GM12878 (cell line): ENCODE results near the gene ITPRIPL1. TPM values are rescaled to one million over a fixed set of nuclear protein-coding genes. Genes with fewer than 3 reads are reported as not detected.

ENCODE experiments used
- ATAC-seq: fragments of 200-7000 bp; cut with Tn5 transposase; 3 replicates; pipeline ENCODE4 v1.9.1; 2020; ENCODE audit warnings: mild to moderate bottlenecking, moderate library complexity
- BruUV-seq: library from RNA; stranded (reverse); fragments of 400-500 nt; replicated peaks from 2 replicates; lab custom pipeline; 2021; lab: Mats Ljungman, UMichigan
- CTCF ChIA-PET: fragments of 300-600 bp; sonication (Branson Sonifier 250); formaldehyde crosslinking; extraction: SDS; loops from one replicate; lab custom pipeline; 2021; ENCODE audit warnings: inconsistent platforms; lab: Yijun Ruan, JAX
- POLR2A ChIA-PET: fragments of 350-600 bp; formaldehyde crosslinking; extraction: SDS; loops from one replicate; lab custom pipeline; 2021; ENCODE audit warnings: inconsistent platforms; lab: Charles Lee
- RAD21 ChIA-PET: fragments of 300-600 bp; sonication (Branson Sonifier 250); formaldehyde crosslinking; loops from one replicate; lab custom pipeline; 2023; ENCODE audit warnings: antibody characterized with exemption; ENCODE audit not compliant: unreplicated experiment; lab: Charles Lee
- SMC1A ChIA-PET: fragments of 300-600 bp; sonication (Branson Sonifier 250); formaldehyde crosslinking; loops from one replicate; lab custom pipeline; 2023; ENCODE audit not compliant: unreplicated experiment, uncharacterized antibody; lab: Charles Lee
- DNase-seq: peaks from one replicate; pipeline ENCODE4 v3.0.0-alpha.2; 2011; ENCODE audit warnings: low read depth, low spot score
- FAIRE-seq: peaks from 3 replicates; lab custom pipeline; 2011; peaks lifted over from hg19 to GRCh38; lab: Jason Lieb, UNC
- H2AFZ ChIP-seq: 2 replicates; pipeline ENCODE4 v1.6.0; 2011; ENCODE audit warnings: low read depth, low read length, control low read depth; ENCODE audit not compliant: control insufficient read depth
- H3K27ac ChIP-seq: 2 replicates; pipeline ENCODE4 v1.5.1; 2011; ENCODE audit warnings: control low read depth; ENCODE audit not compliant: control insufficient read depth, insufficient read depth
- H3K27me3 ChIP-seq, 2 experiments: replicated peaks in 1 of 2; 2 replicates each; pipeline versions ENCODE4 v1.6.0 to v1.6.1; 2011; ENCODE audit warnings: low read length in 1 of 2; ENCODE audit not compliant: control insufficient read depth in 2 of 2, insufficient read depth in 2 of 2
- H3K36me3 ChIP-seq, 2 experiments: 2 replicates each; pipeline ENCODE4 v1.5.1; 2011; ENCODE audit warnings: low read length in 1 of 2; ENCODE audit not compliant: control insufficient read depth in 2 of 2, insufficient read depth in 2 of 2
- H3K4me1 ChIP-seq: 2 replicates; pipeline ENCODE4 v1.6.1; 2011; ENCODE audit warnings: mild to moderate bottlenecking, low read length, moderate library complexity, mixed read lengths; ENCODE audit not compliant: control insufficient read depth, insufficient read depth
- H3K4me2 ChIP-seq: 2 replicates; pipeline ENCODE4 v1.6.0; 2011; ENCODE audit warnings: control low read depth; ENCODE audit not compliant: control insufficient read depth, insufficient read depth
- H3K4me3 ChIP-seq: fragments of 200-600 bp; sonication (generic); 2 replicates; pipeline ENCODE4 v1.5.1; 2016
- H3K79me2 ChIP-seq: 2 replicates; pipeline ENCODE4 v1.6.0; 2011; ENCODE audit warnings: low read length; ENCODE audit not compliant: control insufficient read depth, insufficient read depth
- H3K9ac ChIP-seq: 2 replicates; pipeline ENCODE4 v1.8.0; 2011; ENCODE audit warnings: low read length, control low read depth, mixed read lengths; ENCODE audit not compliant: control insufficient read depth, insufficient read depth
- H3K9me3 ChIP-seq: replicated peaks from 3 replicates; pipeline ENCODE4 v1.5.1; 2011; ENCODE audit warnings: mild to moderate bottlenecking, low read length; ENCODE audit not compliant: control insufficient read depth, insufficient read depth
- H4K20me1 ChIP-seq: 2 replicates; pipeline ENCODE4 v1.6.0; 2011; ENCODE audit not compliant: control insufficient read depth, insufficient read depth
- KLF5 ChIP-seq: fragments of 450-650 bp; IDR thresholded peaks from 2 replicates; pipeline ENCODE4 v1.6.1; 2014; ENCODE audit warnings: mild to moderate bottlenecking; ENCODE audit not compliant: partially characterized antibody
- MYC ChIP-seq: IDR thresholded peaks from 2 replicates; pipeline ENCODE4 v1.6.1; 2011; ENCODE audit warnings: mild to moderate bottlenecking, low read length, moderate library complexity, inconsistent platforms; ENCODE audit not compliant: insufficient read depth, insufficient replicate concordance, insufficient read length, severe bottlenecking
- RB1 ChIP-seq: fragments of 450-650 bp; formaldehyde crosslinking; IDR thresholded peaks from 2 replicates; pipeline ENCODE4 v1.6.1; 2017; ENCODE audit warnings: mild to moderate bottlenecking, borderline replicate concordance
- RFX5 ChIP-seq: IDR thresholded peaks from 2 replicates; pipeline ENCODE4 v1.6.1; 2011; ENCODE audit warnings: low read depth, low read length, improper control_type of control experiment
- SPI1 ChIP-seq: IDR thresholded peaks from 2 replicates; pipeline ENCODE4 v1.6.1; 2011; ENCODE audit warnings: low read depth, mild to moderate bottlenecking, low read length, moderate library complexity, borderline replicate concordance; ENCODE audit not compliant: insufficient read depth
- SREBF1 ChIP-seq: IDR thresholded peaks from 2 replicates; pipeline ENCODE4 v1.6.1; 2012; ENCODE audit warnings: mild to moderate bottlenecking, low read length
- WGBS: methylation state at CpG from one replicate; pipeline ENCODE4 v1.1.6; 2016; ENCODE audit warnings: low lambda C conversion rate; ENCODE audit not compliant: insufficient replicate concordance, insufficient coverage; ENCODE audit errors: missing lambda C conversion rate; 5-methylcytosine and 5-hydroxymethylcytosine counted together
- in situ Hi-C: fragments of 300-500 bp; cut with MboI; formaldehyde crosslinking; loops from 9 replicates; pipeline ENCODE4 v1.14.3; 2018; ENCODE audit warnings: mixed read lengths
- intact Hi-C: fragments of 100-400 bp; cut with micrococcal nuclease; formaldehyde crosslinking; loops from one replicate; pipeline ENCODE4 v1.14.2; 2022; ENCODE audit not compliant: unreplicated experiment
- polyA plus RNA-seq, 11 experiments: library from polyadenylated mRNA; depleted of rRNA in 4 of 11; unstranded in 6 of 11; stranded (reverse) in 5 of 11; fragments of >200 nt; fragmentation: Nextera tagmentation in 4 of 11; fragmentation: Illumina TruSeq in 1 of 11; extraction: Ambion mirVana in 4 of 11; extraction: Trizol in 1 of 11; gene quantifications; 1 replicate in 1 of 11; 2 replicates in 10 of 11; pipeline versions ENCODE4 v1.2.1 to v1.2.3, GENCODE V29; 2011 to 2016; ENCODE audit warnings: inconsistent platforms in 2 of 11, missing spikeins in 2 of 11, low read depth in 1 of 11
- total RNA-seq, 4 experiments: library from RNA; depleted of rRNA in 3 of 4; stranded (reverse); fragments of >200 nt in 3 of 4; fragmentation: Illumina TruSeq in 1 of 4; extraction: Trizol in 1 of 4; gene quantifications; 2 replicates each; pipeline versions ENCODE4 v1.2.1 to v1.2.3, GENCODE V29; 2013 to 2021
- TF ChIP-seq, protein P1 (sequence below): IDR thresholded peaks from 2 replicates; pipeline ENCODE4 v1.6.1; 2012; ENCODE audit warnings: low read depth, low read length, improper control_type of control experiment

ITPRIPL1 gene
- total and polyA plus RNA-seq, 10 of the 15 experiments (the other 5 are each of a cell fraction or from before 2014, with no cell fraction given), result 4.9 to 28.7 (median 14.3) TPM

DNA sequence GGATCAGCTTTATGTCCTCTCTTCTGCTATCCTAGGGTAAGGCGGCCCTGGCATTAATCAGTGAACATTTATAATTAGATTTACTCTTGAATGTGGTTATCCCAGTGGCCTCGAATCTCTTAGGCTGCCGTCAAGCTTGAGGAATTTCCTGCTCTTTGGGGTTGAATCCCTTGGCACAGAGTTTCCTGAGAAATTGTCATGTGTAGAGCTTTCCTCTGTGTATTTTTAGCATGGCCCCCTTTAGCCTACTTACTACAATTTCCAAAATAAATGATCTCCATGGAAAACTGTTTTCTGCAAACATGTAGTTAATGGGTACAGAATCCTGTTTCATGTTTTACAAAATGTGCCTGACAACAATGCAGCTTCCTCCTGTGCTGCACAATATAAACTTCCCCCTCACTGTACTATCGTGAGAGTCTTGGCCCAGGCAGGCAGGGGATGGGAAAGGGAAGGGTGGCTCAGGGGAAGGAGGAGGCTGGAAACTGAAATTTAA, 28.5 kb downstream of the ITPRIPL1 start:
- no peak overlapping the region for H3K27ac ChIP-seq
- no TSS peak for BruUV-seq
- CTCF ChIA-PET, result no interaction called here
- no peaks in the 10 kb centered on the region for H3K27me3 ChIP-seq
- H3K9me3 ChIP-seq, result no peaks in the 10 kb centered on the region
- no peak overlapping the region for H3K9ac ChIP-seq
- no peak overlapping the region for H3K4me2 ChIP-seq
- FAIRE-seq (no peak), DNase-seq (no peak), ATAC-seq (no peak)
- no peaks in the 10 kb centered on the region for H3K4me1 ChIP-seq
- RAD21 ChIA-PET, result no interaction called here
- TF ChIP-seq RB1, result no peak
- TF ChIP-seq SREBF1, result no peak
- TF ChIP-seq MYC, result no peak
- TF ChIP-seq, protein P1, sequence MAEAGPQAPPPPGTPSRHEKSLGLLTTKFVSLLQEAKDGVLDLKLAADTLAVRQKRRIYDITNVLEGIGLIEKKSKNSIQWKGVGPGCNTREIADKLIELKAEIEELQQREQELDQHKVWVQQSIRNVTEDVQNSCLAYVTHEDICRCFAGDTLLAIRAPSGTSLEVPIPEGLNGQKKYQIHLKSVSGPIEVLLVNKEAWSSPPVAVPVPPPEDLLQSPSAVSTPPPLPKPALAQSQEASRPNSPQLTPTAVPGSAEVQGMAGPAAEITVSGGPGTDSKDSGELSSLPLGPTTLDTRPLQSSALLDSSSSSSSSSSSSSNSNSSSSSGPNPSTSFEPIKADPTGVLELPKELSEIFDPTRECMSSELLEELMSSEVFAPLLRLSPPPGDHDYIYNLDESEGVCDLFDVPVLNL, result no peak
- TF ChIP-seq SPI1, result no peak
- TF ChIP-seq KLF5, result no peak
- TF ChIP-seq RFX5, result no peak
- no peak overlapping the region for H3K4me3 ChIP-seq
- WGBS, result 96% methylated on average over 4 of the region's 4 CpGs
- H3K36me3 ChIP-seq, result peaks cover 28 to 45% of the 10 kb centered on the region in 2 experiments
- in situ Hi-C loops (no loop called here), intact Hi-C loops (no loop called here)
- H3K79me2 ChIP-seq, result no peaks in the 10 kb centered on the region
- no peak overlapping the region for H2AFZ ChIP-seq
- SMC1A ChIA-PET, result interaction anchor here (0.7 kb wide), 1 partner anchor 13 kb away, joined by 3 read pairs; no protein-coding TSS in a partner anchor
- H4K20me1 ChIP-seq, result no peaks in the 10 kb centered on the region
- POLR2A ChIA-PET, result no interaction called here
